Loucy (cell line): ENCODE measurements around the gene VAT1L.

Source experiments
- H2AFZ ChIP-seq: fragments of 200-600 bp; sonication (generic); 2 replicates; pipeline ENCODE4 v1.6.0; 2016; ENCODE audit warnings: antibody characterized with exemption, mild to moderate bottlenecking, low read length, moderate library complexity
- H3F3A ChIP-seq: fragments of 200-600 bp; 2 replicates; pipeline ENCODE4 v1.6.0; 2016; ENCODE audit warnings: antibody characterized with exemption, low read depth, mild to moderate bottlenecking
- H3K27me3 ChIP-seq: fragments of 200-600 bp; sonication (generic); 2 replicates; pipeline ENCODE4 v1.6.1; 2014; ENCODE audit warnings: low read length, mild to moderate bottlenecking; ENCODE audit not compliant: insufficient read depth, poor library complexity, severe bottlenecking
- H3K36me3 ChIP-seq: fragments of 200-600 bp; sonication (generic); 2 replicates; pipeline ENCODE4 v1.6.1; 2016; ENCODE audit warnings: low read length; ENCODE audit not compliant: insufficient read depth
- H3K4me1 ChIP-seq: fragments of 200-600 bp; sonication (generic); 2 replicates; pipeline ENCODE4 v1.5.1; 2014; ENCODE audit warnings: low read length, mild to moderate bottlenecking; ENCODE audit not compliant: insufficient read depth, poor library complexity, severe bottlenecking
- H3K4me2 ChIP-seq: fragments of 200-600 bp; sonication (generic); 2 replicates; pipeline ENCODE4 v1.6.0; 2014; ENCODE audit warnings: antibody characterized with exemption, low read length, low read depth, mild to moderate bottlenecking; ENCODE audit not compliant: poor library complexity, severe bottlenecking
- H3K4me3 ChIP-seq: fragments of 200-600 bp; sonication (generic); 2 replicates; pipeline ENCODE4 v1.5.1; 2014; ENCODE audit warnings: low read length, mild to moderate bottlenecking, mixed read lengths; ENCODE audit not compliant: poor library complexity, severe bottlenecking
- H3K79me2 ChIP-seq: fragments of 200-600 bp; sonication (generic); 2 replicates; pipeline ENCODE4 v1.6.1; 2014; ENCODE audit warnings: low read length; ENCODE audit not compliant: insufficient read depth
- H3K9ac ChIP-seq: fragments of 200-600 bp; sonication (generic); 2 replicates; pipeline ENCODE4 v1.6.0; 2014; ENCODE audit warnings: mild to moderate bottlenecking, low read depth, low read length, moderate library complexity; ENCODE audit not compliant: poor library complexity, severe bottlenecking
- H3K9me2 ChIP-seq: fragments of 200-600 bp; sonication (generic); replicated peaks from 2 replicates; pipeline ENCODE4 v1.6.1; 2016; ENCODE audit warnings: low read depth, low read length, mixed read lengths
- H3K9me3 ChIP-seq: fragments of 200-600 bp; sonication (generic); 2 replicates; pipeline ENCODE4 v1.6.1; 2014; ENCODE audit warnings: mild to moderate bottlenecking, antibody characterized with exemption, low read length, low read depth; ENCODE audit not compliant: insufficient read depth
- H4K20me1 ChIP-seq: fragments of 200-600 bp; sonication (generic); 2 replicates; pipeline ENCODE4 v1.6.0; 2014; ENCODE audit warnings: antibody characterized with exemption, low read length, mild to moderate bottlenecking; ENCODE audit not compliant: insufficient read depth, poor library complexity, severe bottlenecking
- EZH2phosphoT487 ChIP-seq: fragments of 200-600 bp; IDR thresholded peaks from 2 replicates; pipeline ENCODE4 v1.6.1; 2018; ENCODE audit warnings: antibody characterized with exemption, mild to moderate bottlenecking, moderate library complexity, borderline replicate concordance
- TF ChIP-seq, protein P1 (sequence below): fragments of 200-600 bp; sonication (generic); conservative IDR thresholded peaks from 2 replicates; pipeline ENCODE4 v1.5.1; 2014; ENCODE audit warnings: mild to moderate bottlenecking, antibody characterized with exemption, low read length

The VAT1L gene

GRCh38 chr16:77749415-77749814 lies 38.9 kb upstream of the VAT1L start:
- H3K27me3 ChIP-seq = no peaks in the 10 kb centered on the region

DNA sequence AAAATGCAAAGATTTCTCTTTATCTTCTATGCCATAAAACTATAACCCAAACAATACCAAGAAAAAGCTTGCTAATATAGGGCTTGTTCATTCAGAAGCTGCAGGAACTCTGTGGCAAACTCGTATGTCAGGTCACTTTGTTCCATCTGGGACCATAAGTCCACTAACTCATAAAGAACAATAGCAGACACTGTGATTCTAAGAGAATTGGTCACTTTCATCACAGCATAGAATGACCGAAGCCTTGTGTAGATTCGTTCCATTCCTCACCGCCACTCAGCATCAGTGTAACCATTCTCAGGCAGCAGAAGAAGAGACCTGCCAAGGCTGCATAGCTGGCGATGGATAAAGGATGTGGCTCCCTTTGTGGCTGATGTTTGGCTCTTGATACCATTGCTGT lies 30.3 kb upstream of the VAT1L start:
- no peaks in the 10 kb centered on the region for H4K20me1 ChIP-seq
- H3F3A ChIP-seq = no peaks in the 10 kb centered on the region

More at GRCh38 chr16:77749415-77749814, 38.9 kb upstream of the VAT1L start:
- no peak overlapping the region for H3K4me3 ChIP-seq
- no peaks in the 10 kb centered on the region for H3K4me1 ChIP-seq
- H2AFZ ChIP-seq = no peak overlapping the region
- H3K4me2 ChIP-seq = no peak overlapping the region
- no peaks in the 10 kb centered on the region for H3K9me2 ChIP-seq
- H3F3A ChIP-seq = no peaks in the 10 kb centered on the region
- no peaks in the 10 kb centered on the region for H3K79me2 ChIP-seq
- H4K20me1 ChIP-seq = no peaks in the 10 kb centered on the region
- H3K9ac ChIP-seq = no peak overlapping the region
- no peaks in the 10 kb centered on the region for H3K9me3 ChIP-seq
- no peaks in the 10 kb centered on the region for H3K36me3 ChIP-seq
- no peak for TF ChIP-seq EZH2phosphoT487
- TF ChIP-seq, protein P1, sequence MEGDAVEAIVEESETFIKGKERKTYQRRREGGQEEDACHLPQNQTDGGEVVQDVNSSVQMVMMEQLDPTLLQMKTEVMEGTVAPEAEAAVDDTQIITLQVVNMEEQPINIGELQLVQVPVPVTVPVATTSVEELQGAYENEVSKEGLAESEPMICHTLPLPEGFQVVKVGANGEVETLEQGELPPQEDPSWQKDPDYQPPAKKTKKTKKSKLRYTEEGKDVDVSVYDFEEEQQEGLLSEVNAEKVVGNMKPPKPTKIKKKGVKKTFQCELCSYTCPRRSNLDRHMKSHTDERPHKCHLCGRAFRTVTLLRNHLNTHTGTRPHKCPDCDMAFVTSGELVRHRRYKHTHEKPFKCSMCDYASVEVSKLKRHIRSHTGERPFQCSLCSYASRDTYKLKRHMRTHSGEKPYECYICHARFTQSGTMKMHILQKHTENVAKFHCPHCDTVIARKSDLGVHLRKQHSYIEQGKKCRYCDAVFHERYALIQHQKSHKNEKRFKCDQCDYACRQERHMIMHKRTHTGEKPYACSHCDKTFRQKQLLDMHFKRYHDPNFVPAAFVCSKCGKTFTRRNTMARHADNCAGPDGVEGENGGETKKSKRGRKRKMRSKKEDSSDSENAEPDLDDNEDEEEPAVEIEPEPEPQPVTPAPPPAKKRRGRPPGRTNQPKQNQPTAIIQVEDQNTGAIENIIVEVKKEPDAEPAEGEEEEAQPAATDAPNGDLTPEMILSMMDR = no peak

DNA sequence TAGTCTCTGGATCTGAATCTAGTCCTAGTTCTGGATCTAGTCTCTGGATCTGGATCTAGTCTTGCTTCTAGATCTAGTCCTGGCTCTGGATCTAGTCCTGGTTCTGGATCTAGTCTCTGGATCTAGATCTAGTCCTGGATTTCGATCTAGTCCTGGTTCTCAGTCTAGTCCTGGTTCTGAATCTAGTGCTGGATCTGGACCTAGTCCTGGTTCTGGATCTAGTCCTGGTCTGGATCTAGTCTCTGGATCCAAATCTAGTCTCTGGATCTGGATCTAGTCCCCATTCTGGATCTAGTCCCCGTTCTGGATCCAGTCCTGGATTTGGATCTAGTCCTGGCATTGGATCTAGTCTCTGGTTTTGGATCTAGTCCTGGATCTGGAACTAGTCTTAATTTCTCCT lies 29.9 kb upstream of the VAT1L start:
- no peak overlapping the region for H3K4me3 ChIP-seq
- no peaks in the 10 kb centered on the region for H3K79me2 ChIP-seq
- no peaks in the 10 kb centered on the region for H3K4me1 ChIP-seq
- no peak for TF ChIP-seq EZH2phosphoT487
- TF ChIP-seq, protein P1 = no peak
- no peaks in the 10 kb centered on the region for H3F3A ChIP-seq
- no peaks in the 10 kb centered on the region for H3K36me3 ChIP-seq
- no peak overlapping the region for H3K9ac ChIP-seq
- H3K9me2 ChIP-seq = no peaks in the 10 kb centered on the region
- no peaks in the 10 kb centered on the region for H4K20me1 ChIP-seq
- H3K27me3 ChIP-seq = no peaks in the 10 kb centered on the region
- H3K4me2 ChIP-seq = no peak overlapping the region
- H2AFZ ChIP-seq = no peak overlapping the region
- H3K9me3 ChIP-seq = no peaks in the 10 kb centered on the region

More for the DNA sequence above, 30.3 kb upstream of the VAT1L start:
- H3K36me3 ChIP-seq = no peaks in the 10 kb centered on the region
- TF ChIP-seq, protein P1 = no peak
- no peak for TF ChIP-seq EZH2phosphoT487
- no peaks in the 10 kb centered on the region for H3K79me2 ChIP-seq
- no peak overlapping the region for H3K4me2 ChIP-seq
- no peak overlapping the region for H2AFZ ChIP-seq
- H3K4me3 ChIP-seq = no peak overlapping the region
- no peaks in the 10 kb centered on the region for H3K4me1 ChIP-seq
- H3K9ac ChIP-seq = no peak overlapping the region
- H3K9me2 ChIP-seq = no peaks in the 10 kb centered on the region
- H3K27me3 ChIP-seq = no peaks in the 10 kb centered on the region
- no peaks in the 10 kb centered on the region for H3K9me3 ChIP-seq
